Middle frontal gyrus (tissue), 1 donor: ENCODE measurements around the gene KIF3A.

ENCODE experiments used
- DNase-seq: peaks from one replicate; pipeline ENCODE4 v3.0.0-alpha.2; 2015; ENCODE audit warnings: low spot score; ENCODE audit errors: extremely low spot score

Gene KIF3A

GRCh38 chr5:132679166-132679565 is 58.2 kb downstream of the KIF3A start:
- no peak for DNase-seq

- DNase-seq = no peak
These were observed 58.6 kb downstream of the KIF3A start for GRCh38 chr5:132678735-132679134.

- no peak for DNase-seq
These were observed 59.5 kb downstream of the KIF3A start for GRCh38 chr5:132677682-132678400.

GRCh38 chr5:132677191-132677590 is 60.2 kb downstream of the KIF3A start:
- DNase-seq = no peak

GRCh38 chr5:132675936-132676689 is 61.2 kb downstream of the KIF3A start:
- DNase-seq = no peak

- no peak for DNase-seq
These were observed 62.5 kb downstream of the KIF3A start for GRCh38 chr5:132674671-132675506.

- DNase-seq = no peak
These were observed 63.3 kb downstream of the KIF3A start, which contains the start of gene IL4 for GRCh38 chr5:132673939-132674630. Gene IL4 (plus strand): TSS chr5:132673989. CDS start chr5:132674051, 62 bp downstream.

- DNase-seq = no peak
These were observed 63.9 kb downstream of the KIF3A start for GRCh38 chr5:132673488-132673887.

- no peak for DNase-seq
These were observed 66.3 kb downstream of the KIF3A start for GRCh38 chr5:132671000-132671399.

- no peak for DNase-seq
These were observed 67.1 kb downstream of the KIF3A start for GRCh38 chr5:132669966-132670882.

GRCh38 chr5:132669455-132669820 is 67.9 kb downstream of the KIF3A start:
- no peak for DNase-seq

- DNase-seq = no peak
These were observed 68.5 kb downstream of the KIF3A start for GRCh38 chr5:132668706-132669454.

GRCh38 chr5:132667761-132668705 is 69.3 kb downstream of the KIF3A start:
- no peak for DNase-seq

- DNase-seq = no peak
These were observed 70.0 kb downstream of the KIF3A start for GRCh38 chr5:132667309-132667708.

- no peak for DNase-seq
These were observed 70.8 kb downstream of the KIF3A start for GRCh38 chr5:132666310-132667123.

- no peak for DNase-seq
These were observed 71.7 kb downstream of the KIF3A start for GRCh38 chr5:132665574-132666080.

GRCh38 chr5:132664696-132665209 is 72.6 kb downstream of the KIF3A start:
- DNase-seq = no peak
